ENCODE data around the gene SHB. TPM values are rescaled to one million over a fixed set of nuclear protein-coding genes. Genes with fewer than 3 reads are reported as not detected.

SHB gene
- total and polyA plus RNA-seq, 2 of the 8 experiments (the other 6 are each of a cell fraction or from before 2014, with no cell fraction given): 4.1 to 12.6 TPM

- TF ChIP-seq GTF2F1 (IDR thresholded peaks at IDR 0.05; ENCODE audit: borderline replicate concordance, low read depth, low read length) (no peak), USF2 (IDR thresholded peaks at IDR 0.05; ENCODE audit: low read length) (no peak), RAD21 (IDR thresholded peaks at IDR 0.05 in 1 of 2, conservative IDR thresholded peaks at IDR 0.05 in 1 of 2; ENCODE audit: low read depth in 2 of 2, low read length in 2 of 2) (no peak)
Observed at GRCh38 chr9:38037981-38038306, 31.1 kb downstream of the SHB start (continued).
